GM18517 (cell line): ENCODE data around the gene FAM53A.

Source experiments
- ATAC-seq: cut with Tn5 transposase; IDR thresholded peaks from one replicate; pipeline ENCODE4 v1.9.1; 2021; ENCODE audit warnings: mild to moderate bottlenecking, moderate library complexity; ENCODE audit not compliant: unreplicated experiment

FAM53A gene

GRCh38 chr4:1661695-1662094 is 22.4 kb downstream of the FAM53A start:
- ATAC-seq, result no peak

- no peak for ATAC-seq
Observed at GRCh38 chr4:1660948-1661677, 23.0 kb downstream of the FAM53A start.

GRCh38 chr4:1659104-1660043 is 24.7 kb downstream of the FAM53A start:
- no peak for ATAC-seq

GRCh38 chr4:1658581-1658980 is 25.5 kb downstream of the FAM53A start:
- ATAC-seq, result no peak

- no peak for ATAC-seq
Observed at GRCh38 chr4:1658146-1658545, 26.0 kb downstream of the FAM53A start.

- no peak for ATAC-seq
Observed at GRCh38 chr4:1656986-1657385, 27.1 kb downstream of the FAM53A start.

GRCh38 chr4:1656132-1656531 is 28.0 kb downstream of the FAM53A start:
- ATAC-seq, result no peak

GRCh38 chr4:1655676-1656075 is 28.4 kb downstream of the FAM53A start:
- ATAC-seq, result no peak

GRCh38 chr4:1655081-1655480 is 29.0 kb downstream of the FAM53A start:
- no peak for ATAC-seq

- no peak for ATAC-seq
Observed at GRCh38 chr4:1654216-1654955, 29.7 kb downstream of the FAM53A start.

GRCh38 chr4:1653776-1654175 is 30.3 kb downstream of the FAM53A start:
- ATAC-seq, result no peak

- ATAC-seq, result no peak
Observed at GRCh38 chr4:1652088-1652487, 32.0 kb downstream of the FAM53A start.

GRCh38 chr4:1651609-1652008 is 32.5 kb downstream of the FAM53A start:
- no peak for ATAC-seq

GRCh38 chr4:1648962-1649361 is 35.2 kb downstream of the FAM53A start:
- ATAC-seq, result no peak

GRCh38 chr4:1647432-1647831 is 36.7 kb downstream of the FAM53A start:
- ATAC-seq, result no peak

GRCh38 chr4:1646690-1647089 is 37.4 kb downstream of the FAM53A start:
- ATAC-seq, result no peak

- no peak for ATAC-seq
Observed at GRCh38 chr4:1644891-1645657, 39.0 kb downstream of the FAM53A start.

GRCh38 chr4:1643971-1644735 is 40.0 kb downstream of the FAM53A start:
- ATAC-seq, result no peak

- ATAC-seq, result no peak
Observed at GRCh38 chr4:1642196-1642951, 41.7 kb downstream of the FAM53A start.
